ENCODE measurements around the gene AFDN.

AFDN gene

GRCh38 chr6:167795321-167795811, 31.3 kb upstream of the AFDN start:
- no peak for DNase-seq

GRCh38 chr6:167795874-167796191, 30.9 kb upstream of the AFDN start:
- DNase-seq, result no peak

GRCh38 chr6:167796192-167796981, 30.3 kb upstream of the AFDN start:
- no peak for DNase-seq

GRCh38 chr6:167797011-167797471, 29.7 kb upstream of the AFDN start:
- no peak for DNase-seq

- no peak for DNase-seq
These were observed 29.0 kb upstream of the AFDN start for GRCh38 chr6:167797476-167798265.

GRCh38 chr6:167798453-167798852, 28.3 kb upstream of the AFDN start:
- no peak for DNase-seq

GRCh38 chr6:167799033-167799821, 27.5 kb upstream of the AFDN start:
- DNase-seq, result no peak

- no peak for DNase-seq
These were observed 26.2 kb upstream of the AFDN start for GRCh38 chr6:167800549-167800948.

GRCh38 chr6:167801263-167801662, 25.4 kb upstream of the AFDN start:
- no peak for DNase-seq

GRCh38 chr6:167802339-167802738, 24.4 kb upstream of the AFDN start:
- DNase-seq, result no peak

GRCh38 chr6:167803816-167804215, 22.9 kb upstream of the AFDN start:
- no peak for DNase-seq

GRCh38 chr6:167804281-167805013, 22.3 kb upstream of the AFDN start:
- no peak for DNase-seq

GRCh38 chr6:167805349-167806060, 21.2 kb upstream of the AFDN start:
- no peak for DNase-seq

- DNase-seq, result no peak
These were observed 20.5 kb upstream of the AFDN start for GRCh38 chr6:167806061-167806700.

- DNase-seq, result no peak
These were observed 19.5 kb upstream of the AFDN start for GRCh38 chr6:167807200-167807599.

- no peak for DNase-seq
These were observed 19.0 kb upstream of the AFDN start for GRCh38 chr6:167807756-167808155.

- no peak for DNase-seq
These were observed 15.7 kb upstream of the AFDN start for GRCh38 chr6:167811040-167811439.

GRCh38 chr6:167811442-167812087, 15.1 kb upstream of the AFDN start:
- no peak for DNase-seq

GRCh38 chr6:167812088-167812487, 14.6 kb upstream of the AFDN start:
- DNase-seq, result no peak

GRCh38 chr6:167815296-167815980, 11.3 kb upstream of the AFDN start:
- DNase-seq, result no peak

Data from T1000 (cell line).